ENCODE measurements around the gene KIFC3.
"Not testable (repeated sequence)": the region's sequence is repeated elsewhere in the genome, so short reads cannot be mapped to it uniquely, and the experiment has no call there.

The KIFC3 gene

GRCh38 chr16:57720142-57720575 lies 82.1 kb downstream of the KIFC3 start:
- Mint-ChIP-seq H3K4me1 (peaks cover 34% of the 10 kb centered on the region), H3K27ac (no peak overlapping the region), H3K4me3 (no peak overlapping the region), H3K36me3 (ENCODE audit: low read depth) (no peaks in the 10 kb centered on the region), H3K27me3 (ENCODE audit: low read depth, poor library complexity) (peaks cover 12% of the 10 kb centered on the region), H3K9me3 (no peaks in the 10 kb centered on the region)
- DNase-seq: peak; percentile 56
- TF ChIP-seq CTCF (IDR thresholded peaks at IDR 0.05): peak; percentile 46

GRCh38 chr16:57714047-57714446 lies 88.2 kb downstream of the KIFC3 start:
- no peak overlapping the region for H3K4me3 Mint-ChIP-seq
- H3K4me1 Mint-ChIP-seq: no peaks in the 10 kb centered on the region
- H3K27ac Mint-ChIP-seq: no peak overlapping the region
- DNase-seq: no peak
- no peak for TF ChIP-seq CTCF (IDR thresholded peaks at IDR 0.05)
- peaks cover 32% of the 10 kb centered on the region for H3K27me3 Mint-ChIP-seq (ENCODE audit: low read depth, poor library complexity)
- no peaks in the 10 kb centered on the region for H3K9me3 Mint-ChIP-seq
- H3K36me3 Mint-ChIP-seq (ENCODE audit: low read depth): no peaks in the 10 kb centered on the region

GRCh38 chr16:57713596-57713995 lies 88.7 kb downstream of the KIFC3 start:
- no peaks in the 10 kb centered on the region for H3K4me1 Mint-ChIP-seq
- DNase-seq: no peak
- H3K27me3 Mint-ChIP-seq (ENCODE audit: low read depth, poor library complexity): peaks cover 33% of the 10 kb centered on the region
- no peaks in the 10 kb centered on the region for H3K9me3 Mint-ChIP-seq
- no peaks in the 10 kb centered on the region for H3K36me3 Mint-ChIP-seq (ENCODE audit: low read depth)
- H3K4me3 Mint-ChIP-seq: no peak overlapping the region
- no peak for TF ChIP-seq CTCF (IDR thresholded peaks at IDR 0.05)
- no peak overlapping the region for H3K27ac Mint-ChIP-seq

- H3K27ac Mint-ChIP-seq: peak overlapping the region; percentile 30
- not testable (repeated sequence) for H3K9me3 Mint-ChIP-seq; H3K4me3 Mint-ChIP-seq; H3K36me3 Mint-ChIP-seq (ENCODE audit: low read depth); H3K4me1 Mint-ChIP-seq; DNase-seq
- H3K27me3 Mint-ChIP-seq (ENCODE audit: low read depth, poor library complexity): peaks cover 37% of the 10 kb centered on the region
These were observed 89.7 kb downstream of the KIFC3 start for GRCh38 chr16:57712569-57712968.

GRCh38 chr16:57711993-57712392 lies 90.3 kb downstream of the KIFC3 start:
- Mint-ChIP-seq H3K4me1 (no peaks in the 10 kb centered on the region), H3K27me3 (ENCODE audit: low read depth, poor library complexity) (peaks cover 37% of the 10 kb centered on the region), H3K27ac (no peak overlapping the region), H3K4me3 (no peak overlapping the region), H3K9me3 (no peaks in the 10 kb centered on the region), H3K36me3 (ENCODE audit: low read depth) (no peaks in the 10 kb centered on the region)
- no peak for TF ChIP-seq CTCF (IDR thresholded peaks at IDR 0.05)
- no peak for DNase-seq

- H3K27me3 Mint-ChIP-seq (ENCODE audit: low read depth, poor library complexity): peaks cover 40% of the 10 kb centered on the region
- DNase-seq: no peak
- no peaks in the 10 kb centered on the region for H3K36me3 Mint-ChIP-seq (ENCODE audit: low read depth)
- no peaks in the 10 kb centered on the region for H3K4me1 Mint-ChIP-seq
- no peak for TF ChIP-seq CTCF (IDR thresholded peaks at IDR 0.05)
- H3K27ac Mint-ChIP-seq: no peak overlapping the region
- no peak overlapping the region for H3K4me3 Mint-ChIP-seq
- H3K9me3 Mint-ChIP-seq: no peaks in the 10 kb centered on the region
These were observed 90.9 kb downstream of the KIFC3 start for GRCh38 chr16:57711346-57711745.
